ENCODE results near the gene TMEM243. TPM values are rescaled to one million over a fixed set of nuclear protein-coding genes. Genes with fewer than 3 reads are reported as not detected.

Gene TMEM243
- total RNA-seq, 2 experiments from 2014 or later, result 158 to 161 TPM

DNA sequence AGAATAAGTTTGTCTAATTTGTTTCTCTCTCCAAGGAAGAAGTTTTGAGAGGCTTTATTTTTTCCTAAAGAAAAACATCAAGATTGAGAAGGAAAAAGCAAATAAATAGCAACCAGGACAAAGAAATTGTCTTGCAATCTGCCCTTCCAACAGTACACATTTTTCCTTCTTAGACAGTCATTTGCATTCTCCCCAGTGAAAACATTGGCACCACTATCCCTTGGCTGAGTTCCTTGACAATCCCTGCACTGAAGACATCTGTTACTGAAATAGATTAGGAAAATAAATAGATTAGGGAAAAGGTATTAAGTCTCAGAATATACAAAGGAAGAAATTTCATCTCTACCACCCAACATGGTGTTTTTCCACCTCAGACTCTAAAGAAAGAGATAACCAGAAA is 12.2 kb upstream of the TMEM243 start:
- ChIA-PET POLR2A (no interaction called here), CTCF (no interaction called here)
- H3K9me3 Mint-ChIP-seq, result no peaks in the 10 kb centered on the region
- peaks cover 2% of the 10 kb centered on the region for H3K27me3 Mint-ChIP-seq
- no peak overlapping the region for H3K27ac Mint-ChIP-seq
- DNase-seq (no peak), ATAC-seq (ENCODE audit: poor library complexity) (no peak)
- Histone ChIP-seq H3K4me3 (ENCODE audit: low read length) (no peak overlapping the region), H3K4me1 (ENCODE audit: insufficient read depth, low read length) (no peaks in the 10 kb centered on the region), H3K27me3 (ENCODE audit: control insufficient read depth in 1 of 2, insufficient read depth in 2 of 2, low read length in 2 of 2) (no peaks in the 10 kb centered on the region), H3K27ac (ENCODE audit: low read depth in 1 of 2, low read length in 2 of 2) (no peak overlapping the region), H3K36me3 (ENCODE audit: insufficient read depth, low read length) (no peaks in the 10 kb centered on the region), H3K9me3 (ENCODE audit: control insufficient read depth in 1 of 2, insufficient read depth in 1 of 2, low read length in 2 of 2) (no peaks in the 10 kb centered on the region)
- intact Hi-C loops (cut with DNase I, micrococcal nuclease), result no loop called here
- H3K36me3 Mint-ChIP-seq (ENCODE audit: low read depth), result no peaks in the 10 kb centered on the region
- TF ChIP-seq, protein P1, sequence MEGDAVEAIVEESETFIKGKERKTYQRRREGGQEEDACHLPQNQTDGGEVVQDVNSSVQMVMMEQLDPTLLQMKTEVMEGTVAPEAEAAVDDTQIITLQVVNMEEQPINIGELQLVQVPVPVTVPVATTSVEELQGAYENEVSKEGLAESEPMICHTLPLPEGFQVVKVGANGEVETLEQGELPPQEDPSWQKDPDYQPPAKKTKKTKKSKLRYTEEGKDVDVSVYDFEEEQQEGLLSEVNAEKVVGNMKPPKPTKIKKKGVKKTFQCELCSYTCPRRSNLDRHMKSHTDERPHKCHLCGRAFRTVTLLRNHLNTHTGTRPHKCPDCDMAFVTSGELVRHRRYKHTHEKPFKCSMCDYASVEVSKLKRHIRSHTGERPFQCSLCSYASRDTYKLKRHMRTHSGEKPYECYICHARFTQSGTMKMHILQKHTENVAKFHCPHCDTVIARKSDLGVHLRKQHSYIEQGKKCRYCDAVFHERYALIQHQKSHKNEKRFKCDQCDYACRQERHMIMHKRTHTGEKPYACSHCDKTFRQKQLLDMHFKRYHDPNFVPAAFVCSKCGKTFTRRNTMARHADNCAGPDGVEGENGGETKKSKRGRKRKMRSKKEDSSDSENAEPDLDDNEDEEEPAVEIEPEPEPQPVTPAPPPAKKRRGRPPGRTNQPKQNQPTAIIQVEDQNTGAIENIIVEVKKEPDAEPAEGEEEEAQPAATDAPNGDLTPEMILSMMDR (IDR thresholded peaks at IDR 0.05), result no peak
- no peaks in the 10 kb centered on the region for H3K4me1 Mint-ChIP-seq (ENCODE audit: low read depth)
- H3K4me3 Mint-ChIP-seq, result no peak overlapping the region

DNA sequence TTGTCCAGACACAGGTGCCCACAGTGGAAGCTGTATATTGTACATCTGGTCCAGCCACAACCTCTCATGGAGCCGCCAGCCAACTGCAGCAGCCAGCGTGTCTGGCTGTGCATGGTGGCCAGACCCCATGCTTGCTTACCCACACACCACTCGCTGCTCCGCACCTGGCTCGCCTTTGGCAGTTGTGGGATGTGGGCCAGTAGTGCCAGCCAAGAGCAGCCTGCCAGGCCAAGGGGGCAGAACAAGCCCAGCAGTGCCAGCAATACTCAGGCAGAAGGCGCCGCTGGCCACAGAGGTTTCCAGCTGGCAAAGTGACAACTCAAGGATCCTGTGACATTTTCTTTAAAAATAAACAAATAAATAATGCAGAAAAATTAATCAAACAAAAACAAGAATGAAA is 11.7 kb upstream of the TMEM243 start:
- Histone ChIP-seq H3K27me3 (ENCODE audit: control insufficient read depth in 1 of 2, insufficient read depth in 2 of 2, low read length in 2 of 2) (no peaks in the 10 kb centered on the region), H3K36me3 (ENCODE audit: insufficient read depth, low read length) (no peaks in the 10 kb centered on the region), H3K4me1 (ENCODE audit: insufficient read depth, low read length) (no peaks in the 10 kb centered on the region), H3K27ac (ENCODE audit: low read depth in 1 of 2, low read length in 2 of 2) (no peak overlapping the region), H3K4me3 (ENCODE audit: low read length) (no peak overlapping the region), H3K9me3 (ENCODE audit: control insufficient read depth in 1 of 2, insufficient read depth in 1 of 2, low read length in 2 of 2) (no peaks in the 10 kb centered on the region)
- Mint-ChIP-seq H3K27ac (no peak overlapping the region), H3K9me3 (no peaks in the 10 kb centered on the region), H3K4me1 (ENCODE audit: low read depth) (no peaks in the 10 kb centered on the region), H3K4me3 (no peak overlapping the region), H3K36me3 (ENCODE audit: low read depth) (no peaks in the 10 kb centered on the region), H3K27me3 (no peaks in the 10 kb centered on the region)
- TF ChIP-seq, protein P1 (IDR thresholded peaks at IDR 0.05), result no peak
- ATAC-seq (ENCODE audit: poor library complexity) (no peak), DNase-seq (no peak)
- intact Hi-C loops (cut with DNase I, micrococcal nuclease), result no loop called here
- CTCF ChIA-PET, result no interaction called here
- POLR2A ChIA-PET, result no interaction called here

DNA sequence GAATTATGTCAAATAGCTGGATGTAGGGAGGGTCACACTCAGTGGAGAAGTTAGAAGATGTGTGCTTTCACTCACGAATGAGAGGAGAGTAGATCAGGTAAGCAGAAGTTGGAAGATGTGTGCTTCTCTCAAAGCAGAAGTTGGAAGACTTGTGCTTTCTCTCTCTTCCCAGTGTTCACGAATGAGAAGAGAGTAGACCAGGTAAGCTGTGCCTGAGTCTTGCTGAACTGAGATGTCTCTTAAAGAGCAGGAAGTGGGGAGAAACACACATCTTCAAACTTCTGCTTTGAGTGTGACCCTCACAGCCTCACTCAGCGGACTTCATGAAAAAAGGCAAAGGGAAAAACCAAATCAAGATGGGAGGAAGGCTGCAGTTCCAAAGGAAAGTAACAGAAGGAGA is 7.0 kb upstream of the TMEM243 start:
- Mint-ChIP-seq H3K36me3 (ENCODE audit: low read depth) (no peaks in the 10 kb centered on the region), H3K27me3 (no peaks in the 10 kb centered on the region), H3K4me1 (ENCODE audit: low read depth) (no peaks in the 10 kb centered on the region), H3K27ac (no peak overlapping the region), H3K9me3 (no peaks in the 10 kb centered on the region), H3K4me3 (no peak overlapping the region)
- ChIA-PET CTCF (no interaction called here), POLR2A (interaction anchor here (1.0 kb wide), 1 partner anchor 74 kb away, joined by 3 read pairs; the partner anchor contains the start of gene DMTF1)
- Histone ChIP-seq H3K4me1 (ENCODE audit: insufficient read depth, low read length) (no peaks in the 10 kb centered on the region), H3K9me3 (ENCODE audit: control insufficient read depth in 1 of 2, insufficient read depth in 1 of 2, low read length in 2 of 2) (no peaks in the 10 kb centered on the region), H3K27me3 (ENCODE audit: control insufficient read depth in 1 of 2, insufficient read depth in 2 of 2, low read length in 2 of 2) (no peaks in the 10 kb centered on the region), H3K27ac (ENCODE audit: low read depth in 1 of 2, low read length in 2 of 2) (no peak overlapping the region), H3K4me3 (ENCODE audit: low read length) (no peak overlapping the region), H3K36me3 (ENCODE audit: insufficient read depth, low read length) (no peaks in the 10 kb centered on the region)
- no peak for DNase-seq
- no peak for ATAC-seq (ENCODE audit: poor library complexity)
- intact Hi-C loops (cut with DNase I, micrococcal nuclease), result no loop called here
- TF ChIP-seq, protein P1 (IDR thresholded peaks at IDR 0.05), result no peak
